Gastrocnemius medialis (tissue), 4 donors: Measurements from ENCODE around the gene USP50.
"Not testable (repeated sequence)": the region's sequence is repeated elsewhere in the genome, so short reads cannot be mapped to it uniquely, and the experiment has no call there.

ENCODE experiments used
- POLR2A ChIP-seq, 2 donors: fragments of 450-650 bp; IDR thresholded peaks; one replicate each; pipeline ENCODE4 v1.6.1; 2017; ENCODE audit warnings: antibody characterized with exemption in 2 of 2, mild to moderate bottlenecking in 2 of 2, moderate library complexity in 2 of 2
- TF ChIP-seq, protein P1 (sequence below), 5 experiments: fragments of 450-650 bp in 3 of 5; fragments of 200-600 bp in 2 of 5; sonication (generic) in 2 of 5; IDR thresholded peaks in 4 of 5; conservative IDR thresholded peaks in 1 of 5; 1 replicate in 4 of 5; 2 replicates in 1 of 5; pipeline ENCODE4 v1.5.1; 2016 to 2019; ENCODE audit warnings: antibody characterized with exemption in 5 of 5, mild to moderate bottlenecking in 3 of 5, moderate library complexity in 3 of 5

DNA sequence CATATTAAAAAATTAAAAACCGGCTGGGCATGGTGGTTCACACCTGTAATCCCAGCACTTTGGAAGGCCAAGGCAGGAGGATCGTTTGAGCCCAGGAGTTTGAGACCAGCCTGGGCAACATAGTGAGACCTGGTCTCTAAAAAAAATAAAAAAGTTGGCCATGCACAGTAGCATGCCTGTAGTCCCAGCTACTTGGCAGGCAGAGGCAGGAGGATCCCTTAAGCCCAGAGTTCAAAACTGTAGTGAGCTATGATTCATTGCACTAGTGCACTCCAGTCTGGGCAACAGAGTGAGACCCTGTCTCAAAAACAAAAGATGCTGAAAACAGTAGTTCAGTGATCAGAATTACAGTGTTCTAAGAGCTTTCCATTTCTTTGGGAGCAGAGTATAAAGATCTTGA lies 40.8 kb downstream of the USP50 start:
- not testable (repeated sequence) for TF ChIP-seq POLR2A (IDR thresholded peaks at IDR 0.05)
- TF ChIP-seq, protein P1, sequence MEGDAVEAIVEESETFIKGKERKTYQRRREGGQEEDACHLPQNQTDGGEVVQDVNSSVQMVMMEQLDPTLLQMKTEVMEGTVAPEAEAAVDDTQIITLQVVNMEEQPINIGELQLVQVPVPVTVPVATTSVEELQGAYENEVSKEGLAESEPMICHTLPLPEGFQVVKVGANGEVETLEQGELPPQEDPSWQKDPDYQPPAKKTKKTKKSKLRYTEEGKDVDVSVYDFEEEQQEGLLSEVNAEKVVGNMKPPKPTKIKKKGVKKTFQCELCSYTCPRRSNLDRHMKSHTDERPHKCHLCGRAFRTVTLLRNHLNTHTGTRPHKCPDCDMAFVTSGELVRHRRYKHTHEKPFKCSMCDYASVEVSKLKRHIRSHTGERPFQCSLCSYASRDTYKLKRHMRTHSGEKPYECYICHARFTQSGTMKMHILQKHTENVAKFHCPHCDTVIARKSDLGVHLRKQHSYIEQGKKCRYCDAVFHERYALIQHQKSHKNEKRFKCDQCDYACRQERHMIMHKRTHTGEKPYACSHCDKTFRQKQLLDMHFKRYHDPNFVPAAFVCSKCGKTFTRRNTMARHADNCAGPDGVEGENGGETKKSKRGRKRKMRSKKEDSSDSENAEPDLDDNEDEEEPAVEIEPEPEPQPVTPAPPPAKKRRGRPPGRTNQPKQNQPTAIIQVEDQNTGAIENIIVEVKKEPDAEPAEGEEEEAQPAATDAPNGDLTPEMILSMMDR (IDR thresholded peaks at IDR 0.05 in 4 of 5, conservative IDR thresholded peaks at IDR 0.05 in 1 of 5), result not testable (repeated sequence)
